RCC 7860 (cell line): Measurements from ENCODE around the gene GAS2L1.

Experiments
- DNase-seq: peaks from one replicate; pipeline ENCODE4 v3.0.0-alpha.2; 2015; ENCODE audit warnings: low spot score
- FAIRE-seq: peaks from 2 replicates; lab custom pipeline; 2012; peaks lifted over from hg19 to GRCh38; lab: Jason Lieb, UNC

Gene GAS2L1

GRCh38 chr22:29275167-29275566 is 31.3 kb upstream of the GAS2L1 start:
- DNase-seq = no peak

DNA sequence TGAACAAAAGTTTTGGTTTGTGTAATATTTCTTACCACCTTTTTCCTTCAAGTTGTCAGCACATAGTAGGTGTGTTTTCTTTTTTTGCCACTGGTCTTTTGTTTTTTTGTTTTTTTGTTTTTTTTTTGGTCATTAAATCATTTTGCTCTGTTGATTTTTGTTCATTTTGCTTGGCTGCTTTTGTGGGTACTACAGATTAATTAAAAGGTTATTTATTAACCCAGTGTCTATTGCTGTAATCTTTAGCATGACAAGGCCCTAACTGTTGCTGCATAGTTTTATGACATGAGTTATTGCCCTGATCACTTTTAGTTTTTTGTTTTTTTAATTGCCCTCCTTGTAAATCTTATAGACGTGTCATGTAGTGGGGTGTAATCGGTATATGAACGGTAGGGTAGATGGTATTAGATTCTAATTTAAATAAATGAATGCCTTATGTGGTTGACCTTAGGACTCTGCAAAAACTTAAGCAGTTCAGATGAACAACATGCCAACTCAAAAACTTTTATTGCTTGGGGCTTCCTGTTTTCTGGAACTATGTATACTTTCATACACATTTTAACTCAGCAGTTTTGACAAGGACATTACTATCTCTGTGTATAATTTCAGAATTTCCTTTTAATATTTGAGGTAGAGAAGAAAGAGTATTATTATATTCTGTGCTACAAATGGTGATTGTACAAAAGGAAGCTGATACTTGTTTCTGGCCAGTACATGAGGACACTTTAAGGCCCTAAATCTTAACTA is 30.5 kb upstream of the GAS2L1 start:
- DNase-seq (no peak), FAIRE-seq (peak; percentile 68)

More at GRCh38 chr22:29275167-29275566, 31.3 kb upstream of the GAS2L1 start:
- FAIRE-seq = no peak

GRCh38 chr22:29277927-29278326 is 28.5 kb upstream of the GAS2L1 start:
- no peak for FAIRE-seq

DNA sequence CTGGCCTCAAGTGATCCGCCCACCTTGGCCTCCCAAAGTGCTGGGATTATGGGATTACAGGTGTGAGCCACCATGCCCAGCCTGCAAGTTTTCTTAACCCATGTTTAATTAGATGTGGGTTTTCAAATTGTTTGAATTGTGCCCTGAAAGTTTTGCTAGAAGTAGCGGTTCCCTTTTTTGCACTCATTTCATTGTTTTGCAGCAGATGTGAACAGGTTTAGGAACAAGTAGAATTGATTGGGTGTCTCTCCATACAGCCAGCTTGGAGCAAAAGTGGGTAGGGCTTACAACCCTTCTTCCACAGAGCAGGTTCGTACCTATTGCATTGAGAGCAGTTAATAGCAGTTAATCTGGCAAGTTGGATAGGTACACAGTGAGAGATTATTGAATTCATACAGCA is 22.3 kb upstream of the GAS2L1 start:
- DNase-seq = no peak
- FAIRE-seq = no peak

More at GRCh38 chr22:29277927-29278326, 28.5 kb upstream of the GAS2L1 start:
- DNase-seq = no peak

DNA sequence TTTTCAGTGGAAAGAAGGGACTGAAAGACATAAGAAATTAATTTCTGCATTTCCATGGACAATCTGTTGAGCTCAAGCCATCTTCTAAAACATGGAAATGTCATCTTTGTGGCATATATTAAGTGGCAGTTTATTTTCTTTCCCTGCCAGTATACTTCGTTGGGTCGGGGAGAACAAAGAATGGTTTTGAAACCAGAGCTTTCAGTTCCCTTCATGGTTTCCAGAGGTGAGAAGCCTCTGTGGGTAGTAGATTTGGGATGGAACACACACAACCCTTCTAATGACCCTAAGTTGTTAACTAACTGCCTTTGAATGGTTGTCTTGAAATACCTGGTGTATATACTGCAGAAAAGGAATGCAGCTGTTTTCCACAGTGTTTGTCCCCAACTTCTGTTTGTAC is 17.6 kb upstream of the GAS2L1 start:
- DNase-seq (no peak), FAIRE-seq (no peak)

DNA sequence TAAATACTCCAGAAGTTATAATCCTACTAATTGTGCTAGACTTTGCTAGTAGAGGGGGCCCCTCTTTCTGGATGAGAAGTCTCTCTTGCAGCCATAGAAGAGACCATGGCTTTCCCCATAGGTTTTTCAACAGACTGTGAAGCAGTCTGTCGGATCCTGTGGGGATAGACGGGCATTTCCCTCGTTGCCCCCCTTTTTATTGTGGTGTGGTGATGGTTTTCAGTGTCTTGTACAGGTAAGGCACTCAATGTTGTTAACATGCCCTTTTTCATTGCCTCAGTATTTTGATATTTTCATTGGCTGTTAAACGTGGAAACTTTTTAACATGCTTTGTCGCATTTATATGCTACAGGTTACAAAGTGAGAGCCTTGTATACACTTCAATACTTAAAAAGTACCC is 16.4 kb upstream of the GAS2L1 start:
- FAIRE-seq (no peak), DNase-seq (no peak)

GRCh38 chr22:29291215-29291614 is 15.2 kb upstream of the GAS2L1 start:
- no peak for FAIRE-seq

GRCh38 chr22:29292379-29292778 is 14.1 kb upstream of the GAS2L1 start:
- FAIRE-seq = no peak

More at GRCh38 chr22:29291215-29291614, 15.2 kb upstream of the GAS2L1 start:
- DNase-seq = no peak

DNA sequence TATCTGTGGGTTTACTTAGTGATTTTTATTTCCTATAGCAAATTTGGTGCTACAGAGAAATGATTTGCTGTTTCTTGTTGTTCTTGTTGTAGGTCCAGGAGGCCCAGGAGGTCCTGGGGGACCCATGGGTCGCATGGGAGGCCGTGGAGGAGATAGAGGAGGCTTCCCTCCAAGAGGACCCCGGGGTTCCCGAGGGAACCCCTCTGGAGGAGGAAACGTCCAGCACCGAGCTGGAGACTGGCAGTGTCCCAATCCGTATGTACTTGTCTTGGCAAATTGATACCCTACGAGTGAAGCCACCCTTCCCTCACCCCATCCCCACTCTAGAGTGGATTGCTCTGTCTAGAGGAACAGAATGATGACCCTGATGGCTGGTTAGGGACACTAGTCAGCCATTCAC is 7.8 kb upstream of the GAS2L1 start:
- FAIRE-seq (no peak), DNase-seq (no peak)

More at GRCh38 chr22:29292379-29292778, 14.1 kb upstream of the GAS2L1 start:
- DNase-seq = no peak

DNA sequence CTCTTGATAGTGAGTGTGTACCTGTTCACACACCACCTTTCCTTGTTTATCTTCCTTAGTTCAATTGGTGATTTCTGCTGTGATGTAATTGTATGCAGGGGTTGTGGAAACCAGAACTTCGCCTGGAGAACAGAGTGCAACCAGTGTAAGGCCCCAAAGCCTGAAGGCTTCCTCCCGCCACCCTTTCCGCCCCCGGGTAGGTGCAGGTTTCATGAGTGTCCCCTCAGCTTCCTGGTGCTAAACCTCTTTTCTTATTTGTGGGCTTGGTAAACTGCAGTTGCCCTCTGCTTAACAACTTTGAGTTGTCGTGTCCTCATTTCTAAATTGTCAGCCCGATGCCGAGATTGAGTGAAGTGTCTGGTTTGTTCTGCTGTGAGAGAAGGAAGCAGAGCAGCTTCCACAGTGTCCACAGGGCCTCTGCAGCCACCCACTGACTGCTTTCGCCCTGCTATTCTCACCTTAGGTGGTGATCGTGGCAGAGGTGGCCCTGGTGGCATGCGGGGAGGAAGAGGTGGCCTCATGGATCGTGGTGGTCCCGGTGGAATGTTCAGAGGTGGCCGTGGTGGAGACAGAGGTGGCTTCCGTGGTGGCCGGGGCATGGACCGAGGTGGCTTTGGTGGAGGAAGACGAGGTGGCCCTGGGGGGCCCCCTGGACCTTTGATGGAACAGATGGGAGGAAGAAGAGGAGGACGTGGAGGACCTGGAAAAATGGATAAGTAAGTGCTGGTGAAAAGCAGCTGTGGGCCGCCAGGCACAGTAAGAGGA is 7.1 kb upstream of the GAS2L1 start:
- DNase-seq (no peak), FAIRE-seq (no peak)

DNA sequence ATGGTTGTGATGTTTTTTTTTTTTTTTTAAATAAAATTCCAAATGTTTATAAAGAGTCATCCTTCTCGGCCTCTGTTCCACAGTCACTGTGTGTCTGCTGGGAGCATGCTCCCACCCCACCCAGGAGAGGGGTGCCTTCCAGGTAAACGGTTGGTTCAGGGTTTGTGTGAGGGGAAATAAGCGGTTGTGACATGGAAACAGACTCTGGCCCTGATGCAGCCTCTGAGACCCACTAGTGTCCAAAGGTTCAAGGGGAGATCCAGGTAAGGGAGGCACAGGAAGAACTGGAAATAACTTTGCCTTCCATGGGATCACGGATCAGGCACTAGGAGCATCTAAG is 6.0 kb upstream of the GAS2L1 start:
- FAIRE-seq = no peak
- DNase-seq = no peak

GRCh38 chr22:29300807-29301601 is 5.4 kb upstream of the GAS2L1 start:
- FAIRE-seq (no peak), DNase-seq (no peak)

- DNase-seq (no peak), FAIRE-seq (no peak)
Observed at GRCh38 chr22:29301716-29302401, 4.6 kb upstream of the GAS2L1 start.

DNA sequence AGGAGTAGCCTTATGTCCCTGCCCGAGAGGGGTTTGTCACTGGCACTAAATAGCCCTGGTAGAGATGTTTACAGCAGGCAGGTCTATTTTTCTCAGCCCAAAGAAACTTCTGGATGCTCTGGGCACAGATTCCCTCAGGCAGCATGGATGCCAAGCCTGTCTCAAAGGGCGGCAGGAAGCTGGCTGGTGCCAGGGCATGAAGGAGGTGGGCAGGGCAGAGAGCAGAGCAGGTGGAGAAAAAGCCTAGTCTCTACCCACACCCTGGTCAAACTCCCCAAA is 4.1 kb upstream of the GAS2L1 start:
- FAIRE-seq (no peak), DNase-seq (no peak)

- DNase-seq = no peak
- no peak for FAIRE-seq
Observed at GRCh38 chr22:29302681-29303465, 3.6 kb upstream of the GAS2L1 start.

- DNase-seq = no peak
- no peak for FAIRE-seq
Observed at GRCh38 chr22:29305836-29306174, 645 bp upstream of the GAS2L1 start.

DNA sequence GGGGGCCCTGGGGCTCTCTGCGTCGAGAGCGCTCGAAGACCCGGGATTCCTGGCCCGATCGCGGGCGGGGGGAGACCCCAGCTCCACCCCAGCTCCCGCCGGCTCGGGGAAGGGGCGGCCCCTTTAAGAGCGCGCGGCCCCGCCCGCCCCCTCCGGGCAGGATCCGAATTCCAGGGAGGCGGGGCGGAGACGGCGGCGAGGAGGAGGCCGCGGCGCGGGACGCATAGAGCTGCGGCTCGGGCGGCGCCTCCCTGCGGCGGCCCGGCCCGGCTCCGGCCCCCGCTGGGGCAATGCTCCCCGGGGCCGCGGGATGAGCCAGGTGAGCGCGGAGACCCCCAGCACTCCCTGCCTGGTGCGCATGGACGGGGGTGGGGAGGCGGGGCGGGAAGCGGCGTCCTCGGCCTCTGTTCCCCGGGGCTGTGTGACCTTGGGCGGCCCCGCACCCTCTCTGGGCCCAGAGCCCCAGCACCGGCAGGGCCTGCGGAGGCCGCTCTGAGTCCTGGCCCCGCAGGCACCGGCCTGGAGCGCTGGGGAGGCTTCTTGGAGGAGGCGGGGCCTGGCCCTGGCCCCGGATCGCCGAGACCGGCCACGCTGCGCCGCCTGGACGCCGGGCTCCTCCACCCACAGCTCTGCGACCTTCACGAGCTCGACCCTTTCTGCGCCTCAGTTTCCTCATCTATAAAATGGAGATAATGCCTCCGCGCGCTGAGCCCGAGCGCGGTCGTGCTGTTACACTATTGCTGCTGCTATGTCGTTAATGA is 565 bp downstream of the GAS2L1 start:
- DNase-seq (peak; percentile 42), FAIRE-seq (no peak)

- no peak for FAIRE-seq
- DNase-seq = no peak
Observed at GRCh38 chr22:29307596-29308147, 1.2 kb downstream of the GAS2L1 start.

DNA sequence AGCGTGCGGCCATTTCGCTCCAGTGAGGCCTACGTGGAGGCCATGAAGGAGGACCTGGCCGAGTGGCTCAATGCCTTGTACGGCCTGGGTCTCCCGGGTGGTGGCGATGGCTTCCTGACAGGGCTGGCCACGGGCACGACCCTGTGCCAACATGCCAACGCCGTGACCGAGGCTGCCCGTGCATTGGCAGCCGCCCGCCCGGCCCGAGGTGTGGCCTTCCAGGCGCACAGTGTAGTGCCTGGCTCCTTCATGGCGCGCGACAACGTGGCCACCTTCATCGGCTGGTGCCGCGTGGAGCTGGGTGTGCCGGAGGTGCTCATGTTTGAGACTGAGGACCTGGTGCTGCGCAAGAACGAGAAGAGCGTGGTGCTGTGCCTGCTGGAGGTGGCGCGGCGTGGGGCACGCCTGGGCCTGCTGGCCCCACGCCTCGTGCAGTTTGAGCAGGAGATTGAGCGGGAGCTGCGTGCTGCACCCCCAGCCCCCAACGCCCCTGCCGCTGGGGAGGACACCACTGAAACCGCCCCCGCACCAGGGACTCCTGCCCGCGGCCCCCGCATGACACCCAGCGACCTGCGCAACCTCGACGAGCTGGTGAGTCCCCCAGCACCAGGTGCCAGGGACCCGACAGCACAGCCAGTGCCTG is 1.8 kb downstream of the GAS2L1 start:
- DNase-seq (no peak), FAIRE-seq (no peak)
